Right lung (tissue), 5 donors: ENCODE data around the gene SORCS1. TPM values are rescaled to one million over a fixed set of nuclear protein-coding genes. Genes with fewer than 3 reads are reported as not detected.
"Not testable (repeated sequence)": the region's sequence is repeated elsewhere in the genome, so short reads cannot be mapped to it uniquely, and the experiment has no call there.

Source experiments
- DNase-seq, 2 donors: peaks; one replicate each; pipeline ENCODE4 v3.0.0-alpha.2; 2013
- polyA plus RNA-seq, 5 donors: library from polyadenylated mRNA; unstranded; fragments of 120-200 nt; gene quantifications; one replicate each; pipeline versions ENCODE4 v1.2.1 to v1.2.3, GENCODE V29; 2013; ENCODE audit warnings: inconsistent platforms in 1 of 5, low replicate concordance in 1 of 5; ENCODE audit not compliant: insufficient read length in 5 of 5, insufficient read depth in 1 of 5

Gene SORCS1
- polyA plus RNA-seq, 5 donors = 0.18 to 0.33 (median 0.24) TPM

- no peak for DNase-seq
Observed at GRCh38 chr10:106947643-106948042, 216.9 kb downstream of the SORCS1 start.

GRCh38 chr10:106942035-106942662 lies 222.4 kb downstream of the SORCS1 start:
- no peak for DNase-seq

GRCh38 chr10:106941297-106942034 lies 223.0 kb downstream of the SORCS1 start:
- DNase-seq = no peak

- no peak for DNase-seq
Observed at GRCh38 chr10:106938513-106938912, 226.0 kb downstream of the SORCS1 start.

GRCh38 chr10:106935978-106936451 lies 228.5 kb downstream of the SORCS1 start:
- no peak for DNase-seq

GRCh38 chr10:106931853-106932249 lies 232.7 kb downstream of the SORCS1 start:
- DNase-seq = no peak

- no peak for DNase-seq
Observed at GRCh38 chr10:106931159-106931852, 233.2 kb downstream of the SORCS1 start.

- no peak for DNase-seq
Observed at GRCh38 chr10:106930751-106931150, 233.8 kb downstream of the SORCS1 start.

GRCh38 chr10:106929291-106929895 lies 235.1 kb downstream of the SORCS1 start:
- DNase-seq = no peak

GRCh38 chr10:106928151-106928550 lies 236.4 kb downstream of the SORCS1 start:
- DNase-seq = not testable (repeated sequence)

- DNase-seq = no peak
Observed at GRCh38 chr10:106925191-106925590, 239.3 kb downstream of the SORCS1 start.

GRCh38 chr10:106920538-106920937 lies 244.0 kb downstream of the SORCS1 start:
- DNase-seq = no peak

GRCh38 chr10:106919871-106920282 lies 244.6 kb downstream of the SORCS1 start:
- DNase-seq = no peak

- peak in 1 of 2 donors; percentile 44 for DNase-seq
Observed at GRCh38 chr10:106917452-106918055, 247.0 kb downstream of the SORCS1 start.

GRCh38 chr10:106914016-106914415 lies 250.5 kb downstream of the SORCS1 start:
- no peak for DNase-seq

- no peak for DNase-seq
Observed at GRCh38 chr10:106913348-106913747, 251.2 kb downstream of the SORCS1 start.

GRCh38 chr10:106911096-106911495 lies 253.4 kb downstream of the SORCS1 start:
- no peak for DNase-seq

GRCh38 chr10:106910666-106911065 lies 253.8 kb downstream of the SORCS1 start:
- no peak for DNase-seq

GRCh38 chr10:106908225-106908624 lies 256.3 kb downstream of the SORCS1 start:
- DNase-seq = no peak

GRCh38 chr10:106904209-106904608 lies 260.3 kb downstream of the SORCS1 start:
- no peak for DNase-seq

- DNase-seq = no peak
Observed at GRCh38 chr10:106903180-106903579, 261.3 kb downstream of the SORCS1 start.
